Measurements from ENCODE around the gene LCE2A.
"Not testable (repeated sequence)": the region's sequence is repeated elsewhere in the genome, so short reads cannot be mapped to it uniquely, and the experiment has no call there.

LCE2A gene

DNA sequence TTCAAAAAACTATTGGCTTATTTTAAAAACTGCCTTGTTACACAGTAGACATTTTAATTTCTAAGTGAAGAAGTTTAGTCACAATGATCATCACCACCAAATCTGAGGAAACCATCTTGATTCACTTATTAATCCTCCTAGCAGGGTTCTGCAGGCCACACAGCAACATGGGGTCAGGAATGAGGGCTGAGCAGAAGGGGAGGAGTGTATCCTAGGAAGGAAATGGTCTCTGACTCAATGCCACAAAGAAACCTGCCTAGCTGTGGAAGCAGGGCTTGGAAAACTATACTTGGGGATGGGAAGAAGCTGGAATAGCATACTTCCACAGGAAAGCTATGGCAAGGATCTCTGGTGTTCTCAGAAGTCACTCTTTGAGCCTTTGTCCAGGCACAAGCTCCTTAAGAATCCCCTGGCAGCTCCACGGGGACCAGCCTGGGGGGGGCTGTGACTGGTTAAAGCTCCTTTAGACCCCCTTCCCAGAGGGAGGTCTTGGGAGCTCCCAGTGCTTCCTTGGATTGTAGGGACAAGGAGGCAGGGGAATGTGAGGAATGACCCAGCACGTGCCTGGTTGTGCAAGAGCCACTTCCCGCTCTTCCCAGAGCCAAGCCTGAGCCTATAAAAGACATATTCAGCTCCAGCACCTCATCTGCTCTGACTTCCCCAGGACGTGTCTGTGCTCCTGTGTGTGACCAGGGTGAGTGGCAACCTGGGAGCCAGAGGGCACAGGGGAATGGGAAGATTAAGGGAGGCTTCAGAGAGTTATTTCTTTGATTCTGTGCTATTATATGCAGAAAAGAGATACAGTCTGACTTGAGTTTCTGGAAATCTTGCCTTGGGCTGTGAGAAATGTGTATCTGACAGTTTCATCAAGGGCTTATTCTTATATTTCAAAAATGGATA is at the start of gene LCE2A:
Gene LCE2A, plus strand, starts transcription at position 645 of the 900 bp plus-strand sequence. CDS start 557 bp downstream, outside the sequence.
- DNase-seq = no peak

GRCh38 chr1:152654110-152654509 is 44.0 kb upstream of the LCE2A start:
- DNase-seq = peak; percentile 10

DNA sequence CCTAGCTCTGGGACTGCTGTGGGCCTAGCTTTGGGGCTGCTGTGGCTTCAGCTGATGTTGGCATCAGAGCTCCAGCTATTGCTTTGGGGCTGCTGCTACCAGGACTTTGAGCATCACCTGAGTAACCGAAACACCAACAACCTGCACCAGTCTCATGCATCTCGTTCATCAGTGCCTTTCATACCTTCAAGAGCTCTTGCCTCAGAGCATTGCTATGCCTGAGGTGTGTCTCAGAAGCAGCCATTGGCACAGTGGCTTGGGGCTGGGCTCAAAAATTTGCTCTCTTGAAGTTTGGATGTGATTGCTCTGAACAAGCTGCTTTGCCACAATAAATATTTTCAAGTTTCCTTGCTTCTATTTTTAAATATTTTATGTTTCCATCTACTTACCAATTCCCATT is 41.7 kb upstream of the LCE2A start:
- DNase-seq = no peak

GRCh38 chr1:152657677-152658076 is 40.5 kb upstream of the LCE2A start:
- DNase-seq = no peak

GRCh38 chr1:152658649-152659048 is 39.5 kb upstream of the LCE2A start:
- DNase-seq = no peak

DNA sequence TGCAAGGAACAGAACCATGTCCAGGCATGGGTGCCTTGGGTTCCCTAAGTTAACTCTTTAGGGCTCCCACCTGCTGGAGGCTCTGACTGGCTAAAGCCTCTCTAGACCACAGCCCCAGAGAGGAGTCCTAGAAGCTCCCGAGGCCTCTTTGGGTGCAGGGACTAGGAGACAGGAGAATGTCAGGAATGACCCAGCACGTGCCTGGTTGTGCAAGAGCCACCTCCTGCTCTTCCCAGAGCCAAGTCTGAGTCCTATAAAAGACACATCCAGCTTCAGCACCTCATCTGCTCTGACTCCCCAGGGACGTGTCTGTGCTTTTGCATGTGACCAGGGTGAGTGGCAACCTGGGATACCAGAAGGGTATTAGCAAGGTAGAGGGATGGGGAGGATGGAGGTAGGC is 35.0 kb upstream of the LCE2A start, which contains the start of gene LCE2D:
Gene LCE2D, plus strand, starts transcription at position 283 of the 400 bp plus-strand sequence. CDS start 726 bp downstream, outside the sequence.
- no peak for DNase-seq

DNA sequence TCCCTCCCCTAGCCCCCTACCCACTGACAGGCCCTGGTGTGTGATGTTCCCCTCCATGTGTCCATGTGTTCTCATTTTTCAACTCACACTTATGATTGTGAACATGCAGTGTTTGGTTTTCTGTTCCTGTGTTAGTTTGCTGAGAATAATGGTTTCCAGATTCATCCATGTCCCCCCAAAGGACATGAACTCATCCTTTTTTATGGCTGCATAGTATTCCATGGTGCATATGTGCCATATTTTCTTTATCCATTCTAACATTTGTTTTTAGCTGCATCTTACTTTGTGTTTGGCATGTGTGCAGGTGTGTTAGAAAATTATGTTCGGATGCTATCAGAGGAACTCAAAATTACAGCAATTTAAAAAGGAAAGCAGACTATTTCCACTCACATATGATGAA is 32.0 kb upstream of the LCE2A start:
- DNase-seq = not testable (repeated sequence)

DNA sequence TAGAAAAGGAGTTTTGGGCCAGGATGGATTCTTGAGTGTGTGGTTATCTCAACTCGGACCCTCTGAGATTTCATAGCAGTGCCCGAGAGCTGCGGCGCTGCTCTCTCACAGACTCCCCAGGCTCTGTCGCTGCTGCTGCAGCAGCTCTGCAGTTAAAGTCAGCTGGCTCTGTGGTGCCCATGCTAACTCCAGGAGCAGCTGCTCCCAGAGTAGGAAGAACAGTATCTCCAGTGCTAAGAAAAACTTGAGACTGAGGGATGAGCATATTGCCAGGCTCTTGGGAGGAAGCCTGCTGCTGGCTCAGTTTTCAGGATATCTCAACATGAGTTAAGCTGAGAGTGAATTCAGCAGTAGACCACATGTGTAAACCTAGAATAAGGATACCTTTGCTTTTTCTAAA is 30.5 kb upstream of the LCE2A start:
- DNase-seq = no peak

DNA sequence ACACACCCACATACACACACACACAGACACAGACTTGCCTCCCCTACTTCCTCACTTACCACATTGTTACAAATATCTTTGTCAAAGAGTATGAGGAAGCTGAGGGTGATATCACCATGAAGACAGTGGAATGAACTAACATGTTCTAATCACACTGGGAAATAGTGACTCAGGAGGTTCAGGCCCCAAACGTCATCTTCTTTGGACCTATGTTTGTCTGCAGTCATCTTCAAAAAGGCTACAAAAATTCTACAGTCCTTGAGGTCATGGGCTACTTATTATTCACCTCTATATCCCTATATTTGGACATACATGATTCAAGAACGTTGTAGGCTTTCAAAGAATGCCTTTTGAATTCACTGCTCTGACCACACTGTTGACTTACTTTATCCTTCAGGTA is 25.1 kb upstream of the LCE2A start:
- DNase-seq = no peak

DNA sequence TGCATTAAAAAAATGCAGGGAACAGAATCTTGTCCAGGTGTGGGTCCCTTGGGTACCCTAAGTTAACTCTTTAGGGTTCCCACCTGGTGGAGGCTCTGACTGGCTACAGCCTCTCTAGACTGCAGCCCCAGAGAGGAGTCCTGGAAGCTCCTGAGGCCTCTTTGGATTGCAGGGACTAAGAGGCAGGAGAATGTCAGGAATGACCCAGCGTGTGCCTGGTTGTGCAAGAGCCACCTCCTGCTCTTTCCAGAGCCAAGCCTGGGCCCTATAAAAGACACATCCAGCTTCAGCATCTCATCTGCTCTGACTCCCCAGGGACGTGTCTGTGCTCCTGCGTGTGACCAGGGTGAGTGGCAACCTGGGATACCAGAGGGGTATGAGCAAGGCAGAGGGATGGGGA is 23.2 kb upstream of the LCE2A start, which contains the start of gene LCE2C:
Gene LCE2C, plus strand, starts transcription at position 297 of the 400 bp plus-strand sequence. CDS start 737 bp downstream, outside the sequence.
- not testable (repeated sequence) for DNase-seq

DNA sequence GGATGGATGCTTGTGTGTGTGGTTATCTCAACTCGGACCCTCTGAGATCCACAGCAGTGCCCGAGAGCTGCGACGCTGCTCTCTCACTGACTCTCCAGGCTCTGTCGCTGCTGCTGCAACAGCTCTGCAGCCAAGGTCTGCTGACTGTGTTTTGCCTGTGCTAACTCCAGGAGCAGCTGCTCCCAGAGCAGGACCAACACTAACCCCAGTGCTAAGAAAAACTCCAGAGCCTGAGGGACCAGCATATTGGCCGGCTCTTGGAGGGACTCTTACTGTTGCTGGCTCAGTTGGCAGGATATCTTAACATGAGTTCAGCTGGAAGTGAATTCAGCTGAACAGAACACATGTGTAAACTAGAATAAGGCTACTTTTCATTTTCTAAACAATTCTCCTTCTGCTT is 18.7 kb upstream of the LCE2A start:
- no peak for DNase-seq

DNA sequence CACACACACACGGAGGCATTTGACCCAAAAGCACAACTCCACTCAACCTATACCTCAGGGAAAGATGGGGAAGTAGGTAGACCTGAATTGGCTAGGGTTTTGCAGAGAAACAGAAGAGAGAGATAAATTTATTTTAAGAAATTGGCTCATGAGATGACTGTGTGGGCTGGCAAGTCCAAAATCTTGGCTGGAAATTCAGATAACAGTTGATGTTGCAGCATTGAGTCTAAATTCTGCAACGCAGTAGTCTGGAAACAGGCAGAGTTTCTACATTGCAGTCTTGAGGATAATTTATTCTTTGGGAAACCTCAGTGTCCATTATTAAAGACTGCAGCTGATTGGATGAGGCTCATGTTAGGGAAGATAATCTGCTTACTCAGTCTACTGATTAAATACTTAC is 16.5 kb upstream of the LCE2A start:
- no peak for DNase-seq

- DNase-seq = no peak
These were observed 14.3 kb upstream of the LCE2A start for GRCh38 chr1:152683846-152684245.

- not testable (repeated sequence) for DNase-seq
These were observed 12.3 kb upstream of the LCE2A start, which contains the start of gene LCE2B for GRCh38 chr1:152685823-152686222. Gene LCE2B, plus strand, starts transcription at chr1:152686123. Its CDS starts 721 bp downstream, at chr1:152686844.

DNA sequence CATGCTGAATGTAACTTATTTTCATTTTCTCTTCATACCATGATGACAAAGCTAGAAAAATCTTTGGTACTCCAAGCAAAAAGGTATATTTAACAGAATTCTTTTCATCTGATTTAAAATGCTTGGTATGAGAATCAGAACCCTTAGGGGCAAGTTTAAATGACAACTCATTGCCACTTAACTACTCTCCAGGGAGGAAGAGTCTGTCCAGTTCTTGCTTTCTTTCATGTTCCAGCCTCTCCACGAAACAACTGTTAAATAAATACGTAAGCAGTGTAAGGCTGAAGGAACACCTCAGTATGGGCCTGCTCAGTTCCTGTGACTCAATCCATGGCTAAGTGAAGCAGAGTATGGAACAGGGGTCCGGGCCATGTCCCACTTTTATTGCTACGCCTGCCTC is 1.6 kb downstream of the LCE2A start:
- DNase-seq = no peak

GRCh38 chr1:152707860-152708259 is 9.7 kb downstream of the LCE2A start, which contains the start of gene LCE4A:
Gene LCE4A, plus strand, starts transcription at chr1:152708160. Its CDS starts 916 bp downstream, at chr1:152709076.
- DNase-seq = no peak

DNA sequence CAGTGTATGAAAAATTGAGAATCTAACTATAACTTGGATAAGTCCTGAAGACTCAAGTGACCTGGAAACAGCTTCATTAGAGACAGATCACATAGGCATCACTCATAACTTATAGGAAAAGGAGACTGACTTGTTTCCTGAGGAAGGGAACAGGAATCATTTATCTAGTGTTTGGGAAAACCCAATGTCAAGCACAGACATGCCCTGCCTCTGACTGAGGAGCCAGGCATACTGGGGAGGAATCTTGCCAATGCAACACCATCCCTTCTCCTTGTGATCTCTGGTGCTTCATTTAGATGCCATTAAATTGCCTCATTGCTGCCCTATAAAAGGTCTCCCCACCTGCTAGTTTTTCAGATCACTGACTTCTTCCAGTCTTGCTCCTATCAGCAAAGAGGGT is 20.1 kb downstream of the LCE2A start:
- DNase-seq = no peak

DNA sequence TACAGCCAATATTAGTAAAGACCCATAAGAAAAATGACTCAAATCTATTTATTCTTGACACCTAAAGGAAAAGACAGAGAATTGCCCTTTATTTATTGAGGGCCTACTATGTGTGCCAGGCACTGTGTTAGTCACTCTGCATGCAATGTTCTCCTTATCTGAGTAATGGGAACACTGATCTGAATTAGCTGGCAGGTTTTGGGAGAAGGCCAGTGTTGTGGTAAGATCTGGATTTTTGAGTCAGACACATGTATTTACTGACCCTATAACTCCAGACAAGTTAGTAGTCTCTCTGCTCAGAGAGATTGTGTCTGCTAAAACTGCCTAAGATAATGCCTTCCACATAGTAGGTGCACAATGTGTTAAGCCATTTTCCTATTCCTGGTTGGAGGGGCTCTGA is 27.1 kb downstream of the LCE2A start:
- DNase-seq = no peak

DNA sequence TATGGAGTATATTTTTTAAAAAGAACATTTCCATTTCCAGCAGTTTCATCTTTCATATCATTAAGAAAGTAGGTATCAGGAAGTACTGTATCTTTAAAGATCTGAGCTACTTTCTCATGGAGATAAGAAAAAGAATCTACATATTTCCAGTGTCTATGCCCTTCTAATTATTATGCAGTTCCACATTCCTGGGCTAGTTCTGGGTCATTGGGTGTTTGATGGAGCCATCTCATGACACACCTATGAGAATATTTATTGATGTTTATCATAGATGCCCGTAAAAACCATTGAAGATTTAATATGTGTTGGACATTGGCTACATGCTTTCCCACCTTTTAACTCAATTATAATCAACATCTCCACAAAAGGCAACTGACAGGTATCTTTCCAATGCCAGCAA is 30.8 kb downstream of the LCE2A start:
- no peak for DNase-seq

- no peak for DNase-seq
These were observed 37.5 kb downstream of the LCE2A start for GRCh38 chr1:152735648-152736047.

DNA sequence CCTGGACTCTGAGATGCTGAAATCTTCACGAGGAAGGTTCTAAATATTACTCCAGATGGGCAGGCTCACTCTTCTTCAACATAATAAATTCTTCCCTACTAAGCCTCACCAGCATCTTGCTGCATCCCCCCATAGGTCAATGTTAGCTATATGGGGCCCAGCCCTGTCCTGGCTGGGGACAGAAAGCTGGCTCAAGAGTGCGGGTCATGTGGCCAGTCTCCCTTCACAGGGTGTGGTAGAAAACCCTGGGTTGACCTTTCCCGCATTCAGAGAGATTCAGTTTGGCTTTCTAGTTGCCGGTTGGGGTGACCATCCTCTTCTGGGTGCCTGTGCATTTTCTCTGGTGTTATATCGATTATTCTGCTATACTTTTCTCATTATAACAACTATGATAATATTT is 39.9 kb downstream of the LCE2A start:
- DNase-seq = no peak

GRCh38 chr1:152739841-152740240 is 41.7 kb downstream of the LCE2A start:
- no peak for DNase-seq

DNA sequence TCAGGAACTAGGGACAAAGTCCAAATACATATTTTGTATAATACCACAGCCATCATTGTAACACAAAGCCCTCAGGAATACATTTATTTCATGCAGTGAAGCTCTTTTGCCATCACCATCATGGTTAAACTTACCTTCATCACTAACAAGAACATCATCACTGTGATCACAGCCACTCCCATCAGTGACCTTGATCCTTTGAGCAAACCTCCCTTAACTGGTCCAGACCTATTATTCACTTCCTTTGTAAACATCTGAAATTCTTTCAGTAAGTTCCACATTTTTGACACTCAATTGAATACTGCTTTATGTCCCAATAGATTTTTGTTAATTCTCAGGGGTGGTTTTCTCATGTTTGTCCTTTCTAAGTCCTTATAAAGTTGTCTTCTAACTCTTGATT is 43.5 kb downstream of the LCE2A start:
- DNase-seq = no peak

Data from CD4-positive, alpha-beta T cell treated with Interferon gamma for 1 hour (primary cell).